Fibroblast of pulmonary artery (primary cell): ENCODE data around the gene OR5C1.
"Not testable (repeated sequence)": the region's sequence is repeated elsewhere in the genome, so short reads cannot be mapped to it uniquely, and the experiment has no call there.

Experiments used
- DNase-seq: peaks from one replicate; pipeline ENCODE4 v3.0.0-alpha.2; 2010; ENCODE audit warnings: low read depth
- H3K4me3 ChIP-seq: replicated peaks from 2 replicates; pipeline ENCODE4 v1.5.1; 2011; ENCODE audit warnings: low read depth, mild to moderate bottlenecking, control low read depth, low read length, moderate library complexity
- TF ChIP-seq, protein P1 (sequence below): IDR thresholded peaks from 2 replicates; pipeline ENCODE4 v1.5.1; 2011; ENCODE audit warnings: mild to moderate bottlenecking, control low read depth, low read length, inconsistent platforms; ENCODE audit errors: missing control alignments

Gene OR5C1

DNA sequence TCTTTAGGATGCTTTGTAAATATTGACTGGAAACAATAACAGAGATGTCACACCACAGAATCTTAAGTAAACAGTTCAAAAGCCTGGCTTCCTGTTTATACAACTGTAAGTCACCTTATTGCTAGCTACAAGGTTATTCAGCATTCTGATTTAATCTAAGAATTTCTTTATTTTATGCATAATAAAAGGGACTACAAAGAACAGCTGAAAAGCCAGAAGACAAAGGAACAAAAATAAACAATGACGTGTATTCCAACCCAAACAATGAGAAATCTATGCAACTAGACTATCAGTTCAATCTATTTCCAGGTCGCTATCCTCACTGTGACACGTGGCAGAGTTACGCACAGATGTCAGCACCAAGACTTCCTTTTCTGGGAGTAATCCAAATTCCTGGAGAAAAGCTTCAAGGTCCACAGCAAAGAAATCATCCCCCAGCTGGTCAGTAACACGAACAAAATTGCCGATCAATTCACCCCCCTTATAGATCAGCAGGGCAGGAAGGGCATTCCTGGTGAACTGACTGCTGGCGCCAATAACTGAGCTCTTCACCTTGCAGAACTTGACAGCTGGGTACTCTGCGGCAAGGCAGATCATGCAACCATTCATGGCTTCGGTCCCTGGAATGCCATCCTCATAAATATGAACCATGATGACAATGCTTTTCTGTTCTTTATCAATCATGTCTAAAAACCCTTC, 31.2 kb downstream of the OR5C1 start:
- TF ChIP-seq, protein P1, sequence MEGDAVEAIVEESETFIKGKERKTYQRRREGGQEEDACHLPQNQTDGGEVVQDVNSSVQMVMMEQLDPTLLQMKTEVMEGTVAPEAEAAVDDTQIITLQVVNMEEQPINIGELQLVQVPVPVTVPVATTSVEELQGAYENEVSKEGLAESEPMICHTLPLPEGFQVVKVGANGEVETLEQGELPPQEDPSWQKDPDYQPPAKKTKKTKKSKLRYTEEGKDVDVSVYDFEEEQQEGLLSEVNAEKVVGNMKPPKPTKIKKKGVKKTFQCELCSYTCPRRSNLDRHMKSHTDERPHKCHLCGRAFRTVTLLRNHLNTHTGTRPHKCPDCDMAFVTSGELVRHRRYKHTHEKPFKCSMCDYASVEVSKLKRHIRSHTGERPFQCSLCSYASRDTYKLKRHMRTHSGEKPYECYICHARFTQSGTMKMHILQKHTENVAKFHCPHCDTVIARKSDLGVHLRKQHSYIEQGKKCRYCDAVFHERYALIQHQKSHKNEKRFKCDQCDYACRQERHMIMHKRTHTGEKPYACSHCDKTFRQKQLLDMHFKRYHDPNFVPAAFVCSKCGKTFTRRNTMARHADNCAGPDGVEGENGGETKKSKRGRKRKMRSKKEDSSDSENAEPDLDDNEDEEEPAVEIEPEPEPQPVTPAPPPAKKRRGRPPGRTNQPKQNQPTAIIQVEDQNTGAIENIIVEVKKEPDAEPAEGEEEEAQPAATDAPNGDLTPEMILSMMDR = no peak
- DNase-seq = peak; percentile 67
- no peak overlapping the region for H3K4me3 ChIP-seq

DNA sequence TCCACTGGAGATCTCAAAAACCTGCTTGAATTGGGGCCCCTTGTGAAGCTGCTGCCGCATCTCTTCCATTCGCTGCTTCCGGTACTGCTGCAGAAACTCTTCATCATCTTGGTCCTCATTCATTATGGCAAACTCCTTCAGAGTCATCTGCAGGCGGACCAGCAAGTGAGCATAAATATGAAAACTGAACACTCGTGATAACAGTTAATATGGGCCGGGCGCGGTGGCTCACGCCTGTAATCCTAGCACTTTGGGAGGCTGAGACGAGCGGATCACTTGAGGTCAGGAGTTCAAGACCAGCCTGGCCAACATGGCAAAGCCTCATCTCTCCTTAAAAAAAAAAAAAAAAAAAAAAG, 31.7 kb downstream of the OR5C1 start:
- no peak overlapping the region for H3K4me3 ChIP-seq
- TF ChIP-seq, protein P1 = no peak

GRCh38 chr9:122821278-122821943, 32.7 kb downstream of the OR5C1 start:
- TF ChIP-seq, protein P1 = no peak
- peak; percentile 57 for DNase-seq
- H3K4me3 ChIP-seq = no peak overlapping the region

More for the DNA sequence above, 31.7 kb downstream of the OR5C1 start:
- no peak for DNase-seq

- H3K4me3 ChIP-seq = no peak overlapping the region
- DNase-seq = no peak
- TF ChIP-seq, protein P1 = no peak
These were observed 33.3 kb downstream of the OR5C1 start for GRCh38 chr9:122822056-122822455.

GRCh38 chr9:122822938-122823337, 34.2 kb downstream of the OR5C1 start:
- TF ChIP-seq, protein P1 = no peak
- no peak overlapping the region for H3K4me3 ChIP-seq
- no peak for DNase-seq

- TF ChIP-seq, protein P1 = no peak
- peak; percentile 45 for DNase-seq
- H3K4me3 ChIP-seq = peak overlapping the region; percentile 82
These were observed 39.0 kb downstream of the OR5C1 start for GRCh38 chr9:122827761-122828093.

DNA sequence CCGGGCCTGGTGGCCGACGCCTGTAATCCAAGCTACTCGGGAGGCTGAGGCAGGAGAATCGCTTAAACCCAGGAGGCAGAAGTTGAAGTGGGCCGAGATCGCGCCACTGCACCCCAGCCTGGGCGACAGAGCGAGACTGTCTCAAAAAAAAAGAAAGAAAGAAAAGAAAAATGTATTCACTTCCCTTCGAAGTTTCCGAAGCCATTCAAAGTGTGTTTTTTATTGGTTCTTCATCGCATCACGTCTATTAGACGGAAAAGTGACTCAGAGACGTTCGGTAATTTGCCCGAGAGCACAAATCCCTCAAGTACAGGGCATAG, 40.2 kb downstream of the OR5C1 start:
- H3K4me3 ChIP-seq = peak overlapping the region; percentile 82
- not testable (repeated sequence) for DNase-seq
